CD4-positive, alpha-beta T cell treated with Interleukin-6 for 4 hours (primary cell): Measurements from ENCODE around the gene LONRF3.

Experiments used
- DNase-seq: peaks from one replicate; pipeline ENCODE4 v3.0.0-alpha.2; 2020; ENCODE audit warnings: mixed read lengths

Gene LONRF3

DNA sequence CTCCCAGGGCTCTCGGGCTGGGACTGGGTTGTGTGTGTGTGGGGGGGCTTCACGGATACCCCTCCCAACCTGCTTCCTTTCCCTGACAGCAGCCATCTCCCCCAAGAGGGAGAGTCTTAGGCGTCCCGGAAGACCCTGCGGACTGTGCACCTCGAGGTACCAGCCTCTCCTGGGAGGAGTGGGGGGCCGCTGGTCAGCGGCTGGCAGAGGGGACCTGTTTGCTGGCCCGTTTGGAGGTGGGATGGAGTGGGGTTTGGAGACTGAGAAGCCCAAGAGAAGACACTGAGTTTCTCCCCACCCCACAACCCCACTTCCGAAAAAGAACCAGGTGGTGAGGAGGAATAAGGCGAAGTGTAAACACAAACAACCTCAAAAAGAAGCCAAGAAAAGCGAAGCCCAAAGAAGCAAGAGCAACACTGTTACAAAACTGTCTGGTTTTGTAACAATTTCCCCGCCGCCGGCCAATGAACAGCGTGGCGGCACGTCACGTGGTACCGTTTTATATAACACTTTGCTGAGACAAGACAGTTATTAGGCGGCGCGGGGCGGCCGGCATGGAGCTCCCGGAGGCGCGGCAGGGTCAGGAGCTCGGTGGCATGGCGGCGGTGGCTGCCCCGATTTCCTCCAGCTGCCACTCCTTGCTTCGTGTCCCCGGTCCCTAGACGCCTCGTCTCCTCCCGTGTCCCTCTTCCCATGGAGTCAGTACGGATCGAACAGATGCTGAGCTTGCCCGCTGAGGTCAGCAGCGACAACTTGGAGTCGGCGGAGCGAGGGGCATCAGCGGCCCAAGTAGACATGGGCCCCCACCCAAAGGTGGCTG lies at the start of gene LONRF3:
LONRF3 (plus strand) TSS at position 531 of the 820 bp plus-strand sequence; CDS start at position 694, 163 bp downstream.
- peak; percentile 74 for DNase-seq

DNA sequence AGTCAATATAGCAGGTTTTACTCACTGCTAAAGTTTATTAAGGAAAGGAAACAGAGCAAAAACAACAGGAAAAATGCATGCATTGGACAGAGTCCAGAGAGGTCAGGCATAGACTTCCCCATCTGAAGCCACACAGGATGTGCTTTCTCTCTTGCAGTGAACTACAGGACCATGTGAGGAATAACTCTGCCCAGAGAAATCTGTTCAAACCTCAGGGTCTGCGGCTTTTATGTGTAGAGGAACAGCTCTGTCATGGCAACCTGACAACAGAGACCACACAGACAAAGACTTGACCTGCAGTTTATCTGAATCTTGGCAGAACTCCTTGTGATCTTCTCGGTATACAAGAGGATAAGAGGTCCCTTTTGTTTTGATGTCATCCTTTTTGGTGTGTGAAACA lies 46.3 kb upstream of the LONRF3 start:
- DNase-seq: no peak

DNA sequence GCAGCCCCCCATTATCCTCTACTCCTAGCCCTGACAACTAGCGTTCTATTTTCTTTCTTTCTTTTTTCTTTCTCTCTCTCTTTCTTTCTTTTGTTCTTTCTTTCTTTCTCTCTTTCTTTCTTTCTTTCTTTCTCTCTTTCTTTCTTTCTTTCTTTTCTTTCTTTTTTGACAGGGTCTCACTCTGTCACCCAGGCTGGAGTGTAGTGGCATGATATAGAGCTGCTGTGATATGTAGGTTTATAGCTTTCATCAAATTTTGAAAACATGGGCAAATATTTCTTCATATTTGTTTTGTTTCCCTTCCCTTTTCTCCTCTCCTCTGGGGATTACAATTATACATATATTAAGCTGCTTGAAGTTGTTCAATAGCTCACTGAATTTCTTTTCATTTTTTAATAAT lies 39.1 kb upstream of the LONRF3 start:
- no peak for DNase-seq

DNA sequence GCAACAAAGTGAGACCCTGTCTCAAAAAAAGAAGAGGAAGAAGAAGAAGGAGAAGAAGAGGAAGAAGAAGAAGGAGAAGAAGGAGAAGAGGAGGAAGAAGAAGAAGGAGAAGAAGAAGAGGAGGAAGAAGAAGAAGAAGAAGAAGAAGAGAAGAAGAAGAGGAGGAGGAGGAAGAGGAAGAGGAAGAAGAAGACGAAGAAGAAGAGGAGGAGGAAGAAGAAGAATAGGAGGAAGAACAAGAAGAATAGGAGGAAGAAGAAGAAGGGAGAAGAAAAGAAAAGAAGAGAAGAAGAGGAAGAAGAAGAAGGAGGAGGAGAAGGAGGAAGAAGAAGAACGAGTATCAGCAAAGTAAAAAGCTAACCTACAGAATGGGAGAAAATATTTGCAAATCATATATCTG lies 33.3 kb upstream of the LONRF3 start:
- no peak for DNase-seq

DNA sequence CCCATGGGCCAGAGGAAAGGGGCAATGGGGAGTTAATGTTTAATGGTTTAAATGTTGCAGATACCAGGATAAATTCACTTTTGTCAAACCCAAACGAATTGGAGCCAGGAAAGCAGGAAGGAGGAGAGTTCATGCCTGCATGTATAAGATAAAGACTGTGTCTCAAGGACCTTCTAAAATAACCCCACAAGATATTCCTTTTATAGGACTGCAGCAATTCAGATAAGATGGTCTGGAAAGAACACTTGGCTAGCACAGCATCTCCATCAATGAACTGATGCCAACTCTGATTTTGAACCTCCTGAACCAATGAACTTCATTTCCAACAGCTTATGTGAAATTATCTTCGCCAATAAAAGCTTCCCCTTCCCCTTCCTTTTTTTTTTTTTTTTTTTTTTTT lies 31.3 kb upstream of the LONRF3 start:
- no peak for DNase-seq

DNA sequence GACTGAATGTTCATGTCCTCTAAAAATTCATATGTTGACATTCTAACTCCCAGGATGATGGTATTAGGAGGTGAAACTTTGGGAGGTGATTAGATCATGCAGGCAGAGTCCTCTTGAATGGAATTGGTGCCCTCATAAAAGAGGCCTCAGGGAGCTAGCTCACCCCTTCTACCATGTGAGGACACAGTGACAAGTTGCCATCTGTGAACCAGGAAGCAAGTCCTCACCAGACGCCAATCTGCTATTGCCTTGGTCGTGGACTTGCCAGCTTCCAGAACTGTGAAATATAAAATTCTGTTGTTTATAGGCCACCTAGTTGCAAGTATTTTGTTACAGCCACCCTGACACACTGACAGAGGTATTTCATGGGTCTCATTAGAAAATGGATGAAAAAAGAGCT lies 28.5 kb upstream of the LONRF3 start:
- DNase-seq: no peak

DNA sequence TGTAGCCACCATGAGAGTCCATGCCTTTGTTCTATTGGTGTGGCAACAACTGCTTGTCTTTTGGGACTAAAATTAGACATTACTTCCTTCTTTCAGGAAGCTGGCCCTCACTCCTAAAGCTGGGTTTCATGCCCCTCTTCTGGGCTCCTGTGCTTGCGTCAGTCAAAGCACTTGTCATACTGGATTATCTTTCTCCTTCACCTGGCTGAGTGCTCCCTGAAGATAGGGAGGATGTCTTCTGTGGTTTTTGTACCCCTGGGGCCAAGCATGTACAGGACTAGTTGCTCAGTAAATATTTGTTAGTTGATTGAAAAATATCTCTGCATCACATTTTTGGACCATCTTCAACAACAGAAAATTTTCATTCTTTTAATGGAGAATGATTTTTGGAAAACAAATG lies 26.1 kb upstream of the LONRF3 start:
- no peak for DNase-seq

DNA sequence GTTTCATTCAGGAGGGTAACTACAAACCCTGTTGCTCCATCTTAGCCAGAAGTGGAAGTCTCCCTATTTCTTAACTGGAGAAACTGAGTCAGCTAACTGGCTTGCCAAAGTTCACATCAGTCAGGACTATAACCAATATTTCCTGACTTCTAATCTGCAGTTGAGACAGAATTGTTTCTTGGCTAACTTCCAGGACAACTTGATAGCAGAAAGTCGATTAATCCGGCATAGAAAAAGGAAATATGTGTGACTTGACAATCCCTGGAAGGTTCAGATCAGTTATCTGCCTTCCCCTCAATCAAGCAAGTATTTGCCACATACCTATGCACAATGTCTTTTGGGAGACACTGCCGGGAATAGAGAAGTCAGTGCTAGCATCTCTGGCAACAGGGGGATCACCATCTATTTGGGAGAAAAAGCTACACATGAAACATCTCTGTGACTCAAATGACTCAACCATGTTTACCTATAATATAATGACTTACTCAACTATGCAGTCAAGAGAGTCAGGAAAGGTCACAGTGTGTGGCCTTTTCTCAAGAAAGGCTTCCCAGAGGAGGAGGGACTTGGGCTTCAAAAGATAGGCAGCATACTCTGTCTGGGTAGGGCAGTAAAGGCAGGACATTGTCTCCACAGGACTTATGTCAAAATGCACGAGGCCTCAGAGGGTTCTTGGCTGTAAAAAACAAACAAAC lies 12.4 kb upstream of the LONRF3 start:
- DNase-seq: no peak

DNA sequence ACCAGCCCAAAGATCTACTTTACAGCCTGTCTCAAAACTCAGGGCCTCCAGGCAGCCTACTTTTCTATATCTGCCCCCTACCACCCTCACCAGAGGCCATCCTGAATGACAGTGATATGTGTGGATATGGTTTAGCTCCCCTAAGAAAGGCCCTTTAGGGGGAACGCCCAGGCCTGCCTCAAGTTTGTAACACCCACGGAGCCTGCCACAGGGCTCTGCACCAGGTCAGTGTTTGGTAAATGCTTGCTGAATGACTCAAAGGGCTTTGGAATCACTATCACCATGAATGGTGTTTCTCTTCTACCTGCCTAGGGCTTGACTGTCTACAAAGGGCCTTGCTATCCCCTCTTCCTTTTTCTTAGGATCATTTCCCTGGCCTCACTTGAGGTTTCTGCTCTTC lies 11.3 kb upstream of the LONRF3 start:
- no peak for DNase-seq

DNA sequence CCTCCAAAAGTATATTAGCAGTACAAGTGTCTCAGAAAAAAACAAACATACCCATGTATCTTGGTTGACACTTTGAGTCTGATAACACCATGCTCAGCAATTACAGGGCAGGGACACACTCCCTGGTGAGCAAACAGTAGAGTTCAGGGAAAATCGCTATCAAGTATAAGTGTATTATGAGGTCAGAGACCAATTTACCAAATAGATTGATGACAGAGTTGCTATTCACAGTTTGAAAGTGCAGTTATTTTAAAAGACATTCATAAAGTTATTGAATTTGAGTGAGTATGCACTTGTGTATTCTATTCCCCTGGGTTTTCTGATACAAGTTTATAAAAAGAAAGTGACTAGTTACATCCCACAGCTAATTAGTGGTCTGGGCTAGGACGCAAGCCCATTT lies 10.2 kb upstream of the LONRF3 start:
- DNase-seq: no peak

DNA sequence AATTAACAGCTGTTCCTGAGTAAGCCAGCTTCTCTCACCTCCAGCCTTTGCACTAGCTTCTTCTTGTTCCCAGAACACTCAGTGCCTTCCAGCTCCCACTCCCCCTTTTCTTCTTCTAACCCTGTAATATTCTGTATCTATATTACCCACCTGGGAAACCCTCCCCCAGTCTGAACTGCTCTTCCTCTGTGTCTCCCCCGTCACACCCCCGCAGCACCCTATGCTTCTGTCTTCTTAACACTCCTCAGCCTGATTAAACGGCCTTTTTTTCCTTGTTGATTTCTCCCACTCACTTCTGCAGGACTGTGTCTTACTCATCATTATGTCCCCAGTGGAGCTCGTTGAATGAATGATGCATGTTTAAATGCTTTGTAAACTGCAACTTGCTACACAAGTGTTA lies 9.0 kb upstream of the LONRF3 start:
- DNase-seq: no peak

DNA sequence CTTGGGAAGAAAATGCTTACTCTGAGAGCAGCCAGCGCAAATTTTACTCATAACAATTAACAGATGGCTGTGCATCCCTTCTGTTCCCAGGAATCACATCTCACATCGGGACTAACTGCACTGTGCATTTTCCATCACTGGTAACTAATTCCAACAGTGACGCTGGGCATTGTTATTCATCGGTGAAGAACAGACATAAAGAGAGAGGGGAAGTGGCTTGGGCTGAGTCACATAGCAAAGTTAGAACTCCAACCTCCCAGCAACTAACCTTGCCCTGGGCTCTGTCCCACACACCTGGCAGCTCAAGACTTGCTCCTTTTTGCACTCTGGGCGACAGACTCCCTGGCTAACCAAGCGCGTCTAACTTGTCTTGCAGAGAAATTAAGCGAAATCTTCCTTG lies 6.4 kb upstream of the LONRF3 start:
- DNase-seq: no peak

DNA sequence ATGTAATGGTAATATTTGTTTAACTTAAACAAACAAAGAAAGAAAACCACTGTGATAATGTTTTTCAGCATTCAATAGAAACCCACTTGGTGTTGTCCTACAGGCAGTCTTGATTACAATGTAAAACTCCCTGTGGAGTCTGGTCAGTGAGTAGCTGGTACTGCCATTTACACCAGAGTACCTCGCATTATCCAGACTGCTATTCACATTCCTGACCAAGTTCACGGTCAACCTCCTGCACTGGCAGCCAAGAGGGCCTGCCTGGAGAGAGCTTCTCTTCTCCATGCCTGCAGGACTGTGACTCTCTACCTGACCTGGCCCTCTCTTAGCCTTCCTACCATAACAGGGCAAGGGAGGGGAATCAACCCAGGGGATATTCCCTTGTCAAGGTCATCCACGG lies 2.9 kb upstream of the LONRF3 start:
- DNase-seq: no peak

DNA sequence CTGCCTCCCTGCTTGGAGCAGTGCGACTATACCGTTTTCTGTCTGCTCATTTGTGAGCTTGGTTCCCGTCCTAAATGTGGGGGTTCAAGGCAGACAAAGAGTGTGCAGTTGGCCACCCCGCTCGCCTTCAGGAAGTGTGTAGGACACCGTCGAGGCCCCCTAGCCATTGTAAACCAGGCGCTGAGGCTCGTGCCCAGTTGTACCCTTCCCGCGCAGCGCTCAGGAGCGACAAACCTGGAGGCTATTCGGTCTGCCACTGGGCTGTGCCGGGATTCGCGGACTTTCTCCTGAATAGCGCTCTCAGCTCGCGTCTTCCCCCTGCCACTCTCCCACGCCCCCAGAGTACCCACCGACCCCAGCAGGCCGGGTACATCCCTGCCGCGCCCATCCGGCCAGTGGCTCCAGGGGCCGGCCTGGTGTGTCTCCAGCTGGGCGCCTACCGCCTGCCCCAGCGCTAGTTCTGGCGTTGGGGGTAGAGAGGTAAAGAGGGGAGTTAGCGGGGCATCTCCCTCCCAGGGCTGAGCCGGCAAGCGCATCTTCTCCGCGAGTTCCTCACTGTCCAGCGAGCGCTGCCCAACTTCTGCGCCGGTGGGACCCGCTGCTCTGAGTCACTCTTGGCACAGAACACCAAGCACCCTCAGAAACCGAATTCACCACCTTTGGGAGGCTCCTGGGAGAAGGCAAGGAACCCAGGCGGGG lies 880 bp upstream of the LONRF3 start:
- no peak for DNase-seq

DNA sequence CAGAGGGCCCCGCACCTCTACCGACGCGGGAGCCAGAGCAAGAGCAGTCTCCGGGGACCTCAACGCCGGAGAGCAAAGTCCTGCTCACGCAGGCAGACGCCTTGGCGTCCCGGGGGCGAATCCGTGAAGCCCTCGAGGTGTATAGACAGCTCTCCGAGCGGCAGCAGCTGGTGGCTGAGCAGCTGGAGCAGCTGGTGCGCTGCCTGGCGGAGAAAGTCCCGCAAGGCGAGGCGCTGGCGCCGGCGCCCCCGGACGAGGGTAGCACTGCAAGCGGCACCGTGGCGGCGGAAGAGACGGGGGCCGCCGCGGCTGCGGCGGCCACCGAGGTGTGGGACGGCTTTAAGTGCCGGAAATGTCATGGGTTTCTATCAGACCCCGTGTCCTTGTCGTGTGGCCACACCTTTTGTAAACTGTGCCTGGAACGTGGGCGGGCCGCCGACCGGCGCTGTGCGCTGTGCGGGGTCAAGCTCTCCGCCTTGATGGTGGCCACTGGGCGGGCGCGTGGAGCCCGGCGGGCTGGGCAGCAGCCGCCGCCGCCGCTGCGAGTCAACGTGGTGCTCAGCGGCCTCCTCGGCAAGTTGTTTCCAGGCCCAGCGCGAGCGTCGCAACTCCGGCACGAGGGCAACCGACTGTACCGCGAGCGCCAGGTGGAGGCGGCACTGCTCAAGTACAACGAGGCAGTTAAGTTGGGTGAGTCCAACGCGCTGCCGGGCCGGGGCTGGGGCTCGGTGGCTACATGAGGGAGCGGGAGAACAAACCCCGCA lies 672 bp downstream of the LONRF3 start:
- peak; percentile 54 for DNase-seq

DNA sequence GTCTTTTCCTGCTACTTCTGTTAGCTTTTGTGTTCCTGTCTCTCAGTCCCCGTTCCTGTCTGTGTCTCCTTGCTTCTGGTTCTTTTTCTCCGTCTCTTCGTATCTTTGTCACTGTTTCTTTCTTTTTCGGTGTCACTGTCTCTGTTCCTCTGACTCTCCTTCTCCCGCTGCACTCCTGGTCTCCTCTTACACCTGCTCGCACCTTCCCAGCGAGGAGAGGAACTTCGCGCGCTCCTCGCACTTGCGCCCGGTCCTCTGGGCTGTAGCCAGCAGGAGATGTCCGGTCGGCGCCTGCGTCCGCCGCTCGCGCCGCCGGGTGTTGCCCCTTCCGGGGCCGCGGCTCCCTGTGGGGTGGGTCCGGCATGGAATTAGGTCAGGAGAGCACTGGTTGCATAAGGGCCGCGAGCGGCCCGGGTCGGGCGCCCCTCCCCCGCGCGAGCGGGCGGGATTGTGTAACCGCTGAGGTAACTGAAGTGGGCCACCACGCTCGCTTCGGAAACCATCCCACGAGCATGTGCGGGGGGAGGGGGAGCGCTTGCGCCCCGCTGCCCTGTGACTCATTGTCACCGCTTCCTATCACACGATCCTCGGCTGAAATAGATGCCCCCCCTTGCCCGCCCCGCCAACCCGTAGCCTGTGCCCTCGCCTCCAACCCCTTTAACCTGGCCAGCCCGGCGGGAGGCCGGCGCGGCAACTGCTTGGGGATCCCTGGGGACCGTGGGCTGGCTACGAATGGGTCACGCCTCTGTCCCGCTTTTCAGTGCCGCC lies 1.6 kb downstream of the LONRF3 start:
- DNase-seq: peak; percentile 81

DNA sequence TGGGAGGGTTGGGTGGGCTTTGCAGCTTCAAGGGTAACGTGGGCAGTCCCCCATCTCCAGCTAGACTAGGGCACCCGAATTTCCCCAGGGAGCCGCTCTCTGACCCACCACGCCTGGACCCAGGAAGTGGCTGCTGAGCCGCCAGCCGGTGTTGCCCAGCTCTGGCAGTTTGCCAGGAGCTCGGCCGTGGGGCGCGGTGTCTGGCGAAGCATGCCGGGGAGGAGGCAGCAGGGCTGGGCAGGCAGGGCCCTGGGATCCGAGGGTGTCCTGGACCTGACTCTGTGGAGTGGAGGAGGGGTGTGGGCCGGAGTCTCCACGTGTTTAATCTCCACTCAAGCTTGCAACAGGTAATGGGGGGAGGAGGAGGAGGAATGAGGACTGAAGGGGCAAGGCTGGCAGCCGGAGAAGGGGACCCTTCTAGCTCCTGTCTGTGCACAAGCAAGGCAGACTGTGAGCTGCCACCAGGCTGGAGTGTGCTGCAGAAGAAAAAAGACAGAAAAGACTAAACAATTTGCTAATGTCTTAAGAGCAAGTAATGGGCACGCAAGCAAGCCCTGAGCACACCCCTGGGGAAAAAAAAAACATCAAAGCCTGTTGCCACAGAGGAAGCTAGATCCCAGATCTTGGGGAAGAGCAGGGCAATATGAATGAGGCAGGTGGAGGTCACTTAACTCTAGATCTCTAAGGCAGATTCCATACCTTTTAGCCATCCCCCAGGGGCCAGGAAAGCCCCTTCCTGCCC lies 2.4 kb downstream of the LONRF3 start:
- DNase-seq: peak; percentile 24

DNA sequence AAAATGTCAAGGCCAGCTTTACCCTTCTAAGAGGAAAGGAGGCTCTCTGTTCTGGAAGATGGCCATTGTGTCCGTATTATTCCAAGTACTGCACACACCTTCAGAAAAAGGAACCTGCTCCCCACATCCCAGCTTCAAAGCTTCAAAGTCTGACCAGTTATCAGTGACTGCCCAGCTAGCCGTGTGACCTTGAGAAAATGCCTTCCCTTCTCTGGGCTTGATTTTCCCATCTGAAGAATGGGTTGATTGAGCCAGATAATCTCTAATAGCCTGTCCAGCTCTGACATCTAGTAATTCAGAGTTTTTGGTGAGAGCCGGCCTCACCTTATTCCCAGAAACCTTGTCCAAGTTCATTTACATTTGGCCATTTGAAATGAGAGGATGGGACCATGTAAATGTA lies 3.0 kb downstream of the LONRF3 start:
- DNase-seq: no peak

DNA sequence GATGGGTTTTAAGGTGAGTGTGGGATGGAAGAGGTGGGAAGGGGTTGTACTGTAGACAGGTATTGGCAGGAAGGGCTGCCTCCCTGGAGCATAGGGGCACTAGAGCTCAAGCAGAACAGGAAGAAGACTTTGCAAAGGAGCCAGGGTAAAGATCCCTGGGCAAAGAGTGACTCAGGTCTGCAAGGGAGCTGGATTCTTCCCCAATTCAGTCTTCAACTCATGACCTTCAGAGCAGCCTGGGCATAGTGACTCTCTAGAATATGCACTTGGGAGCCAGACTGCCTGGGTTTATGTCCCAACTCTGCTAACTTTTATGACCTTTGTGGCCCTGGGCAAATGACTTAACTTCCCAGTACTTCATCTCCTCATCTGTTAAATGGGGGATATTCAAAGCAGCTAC lies 4.0 kb downstream of the LONRF3 start:
- DNase-seq: no peak

DNA sequence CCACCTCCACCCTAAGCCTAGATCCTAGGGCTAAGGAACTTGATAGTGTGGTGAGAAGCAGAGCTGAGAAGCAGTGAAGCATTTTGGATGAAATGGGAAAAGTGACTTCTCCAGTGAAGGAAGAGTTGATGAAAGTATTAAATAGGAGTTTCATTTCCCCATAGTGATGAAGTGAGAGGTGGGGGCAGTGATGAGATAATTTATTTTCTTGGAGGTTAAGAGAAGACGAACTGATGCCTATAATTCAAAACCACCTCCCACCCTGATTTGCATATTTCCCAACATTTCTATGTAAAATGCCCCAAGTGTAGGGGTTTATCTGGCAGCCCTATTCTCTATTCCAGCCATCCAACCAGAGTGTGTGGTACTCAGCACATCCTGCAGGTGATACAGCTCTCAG lies 6.3 kb downstream of the LONRF3 start:
- DNase-seq: no peak

DNA sequence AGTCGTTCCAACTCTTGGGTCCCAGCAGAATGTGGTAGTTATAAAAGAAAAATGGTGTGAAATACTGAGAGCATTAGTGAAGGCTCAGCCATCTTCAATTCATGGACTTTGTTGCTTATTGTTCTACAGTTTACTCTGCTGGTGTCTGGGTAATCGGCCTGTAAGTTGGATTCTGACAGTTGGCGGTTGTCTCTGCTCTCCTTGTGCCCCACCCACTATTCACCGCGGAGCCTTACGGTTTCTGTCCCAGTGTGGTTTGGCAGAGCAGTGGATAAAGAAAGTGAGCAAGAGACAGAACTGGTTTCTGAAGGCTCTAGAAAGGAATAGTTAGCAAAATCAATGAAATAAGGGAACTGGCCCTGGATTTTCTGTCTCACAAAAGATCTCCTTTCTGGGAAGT lies 9.1 kb downstream of the LONRF3 start:
- no peak for DNase-seq

DNA sequence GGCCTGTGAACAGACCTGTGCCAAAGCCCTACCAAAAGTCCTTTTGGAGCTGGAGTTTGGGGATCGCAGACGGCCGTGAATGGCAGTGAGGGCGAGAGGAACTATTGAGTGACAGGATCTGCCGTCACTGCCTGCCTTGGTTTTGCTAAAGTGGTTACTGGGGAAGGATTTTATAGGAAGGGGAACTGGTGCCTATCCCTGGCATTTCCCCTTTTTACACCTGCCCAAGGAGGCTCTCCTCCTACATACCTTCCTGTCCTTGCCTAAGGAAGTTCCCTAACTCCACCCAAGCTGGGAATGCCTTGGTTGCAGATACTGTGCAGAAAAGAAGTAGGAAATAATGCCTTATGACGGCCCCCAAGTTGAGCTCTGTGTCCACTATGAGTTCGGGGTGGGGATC lies 14.5 kb downstream of the LONRF3 start:
- DNase-seq: no peak
